HG03354 (cell line): ENCODE data around the gene TRIM48.
"Not testable (repeated sequence)": the region's sequence is repeated elsewhere in the genome, so short reads cannot be mapped to it uniquely, and the experiment has no call there.

Experiments used
- ATAC-seq: cut with Tn5 transposase; IDR thresholded peaks from one replicate; pipeline ENCODE4 v1.9.1; 2021; ENCODE audit warnings: mild to moderate bottlenecking; ENCODE audit not compliant: unreplicated experiment, poor library complexity, severe bottlenecking

Gene TRIM48, protein sequence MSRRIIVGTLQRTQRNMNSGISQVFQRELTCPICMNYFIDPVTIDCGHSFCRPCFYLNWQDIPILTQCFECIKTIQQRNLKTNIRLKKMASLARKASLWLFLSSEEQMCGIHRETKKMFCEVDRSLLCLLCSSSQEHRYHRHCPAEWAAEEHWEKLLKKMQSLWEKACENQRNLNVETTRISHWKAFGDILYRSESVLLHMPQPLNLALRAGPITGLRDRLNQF

DNA sequence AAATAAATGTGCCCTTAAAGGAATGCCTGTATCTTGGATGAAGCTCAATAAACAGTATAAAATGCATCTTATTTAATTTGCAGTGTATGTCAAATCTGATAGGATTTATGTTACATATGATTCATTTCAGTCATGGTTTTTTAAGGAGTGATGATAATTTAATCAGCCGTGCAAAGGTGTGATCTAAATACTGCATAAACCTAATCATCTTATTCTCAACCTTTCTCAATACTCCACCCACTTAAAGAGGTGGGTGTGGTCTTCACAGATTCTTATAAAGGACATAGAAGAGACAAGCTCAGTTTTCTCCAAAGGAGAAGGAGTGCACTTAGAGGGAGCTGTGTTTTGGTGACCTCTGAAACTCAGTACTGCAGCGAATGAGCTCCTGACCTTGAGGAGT is at the start of gene TRIM48:
Gene TRIM48, plus strand, starts transcription at position 301 of the 400 bp plus-strand sequence. CDS start 113 bp downstream, outside the sequence.
- not testable (repeated sequence) for ATAC-seq

DNA sequence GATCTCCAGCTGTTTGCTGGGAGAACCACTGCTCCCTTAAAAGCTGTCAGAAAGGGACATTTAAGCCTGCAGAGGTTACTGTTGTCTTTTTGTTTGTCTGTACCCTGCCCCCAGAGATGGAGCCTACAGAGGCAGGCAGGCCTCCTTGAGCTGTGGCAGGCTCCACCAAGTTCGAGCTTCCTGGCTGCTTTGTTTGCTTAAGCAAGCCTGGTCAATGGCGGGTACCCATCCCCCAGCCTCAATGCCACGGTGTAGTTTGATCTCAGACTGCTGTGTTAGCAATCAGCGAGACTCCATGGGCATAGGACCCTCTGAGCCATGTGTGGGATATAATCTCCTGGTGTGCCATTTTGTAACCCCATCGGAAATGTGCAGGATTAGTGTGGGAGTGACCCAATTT is 23.6 kb upstream of the TRIM48 start:
- not testable (repeated sequence) for ATAC-seq

DNA sequence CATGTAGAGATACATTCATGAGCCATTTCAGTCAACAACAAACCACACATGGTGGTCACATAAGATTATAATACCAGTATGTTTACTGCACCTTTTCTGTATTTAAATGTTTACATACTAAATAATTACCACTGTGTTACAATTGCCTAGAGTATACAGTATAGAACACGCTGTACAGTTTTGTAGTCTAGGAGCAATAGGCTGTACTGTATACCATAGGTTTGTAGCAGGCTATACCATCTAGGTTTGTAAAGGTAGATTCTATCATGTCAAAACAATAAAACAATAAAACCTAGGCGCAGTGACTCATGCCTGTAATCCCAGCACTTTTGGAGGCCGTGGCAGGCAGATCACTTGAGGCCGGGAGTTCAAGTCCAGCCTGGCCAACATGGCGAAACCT is 1.1 kb downstream of the TRIM48 start:
- no peak for ATAC-seq
